HepG2 (cell line): ENCODE results near the gene AMER3.

Experiments
- GABPA ChIP-seq, 2 experiments: IDR thresholded peaks; 2 replicates each; pipeline ENCODE4 v1.6.1; 2011 to 2016; ENCODE audit warnings: low read depth in 2 of 2, low read length in 1 of 2, missing biosample characterization in 1 of 2, missing genetic modification characterization in 1 of 2
- HNF4G ChIP-seq, 2 experiments: sonication (generic) in 1 of 2; formaldehyde crosslinking in 1 of 2; IDR thresholded peaks; 2 replicates each; pipeline versions ENCODE4 v1.4.0 to v1.6.1; 2011 to 2020; ENCODE audit warnings: borderline replicate concordance in 2 of 2, low read depth in 2 of 2, mild to moderate bottlenecking in 2 of 2, low read length in 1 of 2, missing genetic modification reagents in 1 of 2, moderate library complexity in 1 of 2
- SCMH1 ChIP-seq: sonication (generic); formaldehyde crosslinking; IDR thresholded peaks from 2 replicates; pipeline ENCODE4 v1.9.0; 2021; ENCODE audit warnings: missing genetic modification reagents, mild to moderate bottlenecking, borderline replicate concordance
- ZFP1 ChIP-seq: IDR thresholded peaks from 2 replicates; pipeline ENCODE4 v1.6.1; 2016
- ZNF660 ChIP-seq: sonication (generic); formaldehyde crosslinking; IDR thresholded peaks from 2 replicates; pipeline ENCODE4 v1.5.1; 2020; ENCODE audit warnings: mild to moderate bottlenecking, low read depth, missing genetic modification reagents, borderline replicate concordance

DNA sequence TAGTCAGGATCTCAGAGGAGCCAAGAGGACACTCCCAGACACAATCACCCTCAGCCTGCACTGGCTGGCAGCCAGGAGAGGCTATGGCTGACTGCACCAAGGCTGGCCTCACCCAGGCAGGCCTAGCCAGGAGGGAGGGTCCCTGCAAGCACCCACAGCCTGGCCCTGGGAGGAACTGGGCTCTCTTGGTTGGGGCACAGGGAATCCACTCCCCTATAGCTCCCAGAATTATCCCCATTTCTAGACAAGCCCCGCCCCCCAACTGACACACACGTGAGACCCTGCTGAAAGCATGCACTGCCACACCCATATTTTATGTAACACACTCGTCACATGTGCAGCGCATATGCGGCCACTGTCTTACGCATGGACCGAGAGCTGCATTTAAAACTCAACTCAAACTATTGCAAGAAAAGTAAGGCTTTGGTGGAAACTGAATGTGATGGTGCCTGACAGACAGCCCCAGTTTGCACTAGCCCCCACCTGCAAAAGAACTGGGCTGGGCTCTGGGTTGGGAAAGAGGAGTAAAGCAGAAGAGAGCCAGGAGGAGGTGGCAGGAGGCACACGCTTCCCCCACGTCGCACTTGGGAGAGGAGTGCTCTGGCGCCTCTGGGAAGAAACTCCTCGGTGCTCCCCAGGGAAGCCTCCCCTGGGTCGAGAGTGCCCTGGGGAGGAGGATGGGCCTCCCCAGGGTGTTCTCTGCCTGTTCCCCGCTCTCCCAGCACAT is 52.5 kb downstream of the AMER3 start:
- TF ChIP-seq HNF4G (IDR thresholded peaks at IDR 0.05; ENCODE audit: borderline replicate concordance, low read depth, low read length), result no peak
- TF ChIP-seq HNF4G (CRISPR knock-in tag; IDR thresholded peaks at IDR 0.05; ENCODE audit: borderline replicate concordance, low read depth), result no peak
- TF ChIP-seq SCMH1 (CRISPR knock-in tag), result no peak
- TF ChIP-seq ZFP1, result no peak
- TF ChIP-seq GABPA (IDR thresholded peaks at IDR 0.05; ENCODE audit: low read depth, low read length), result no peak
- no peak for TF ChIP-seq GABPA (CRISPR knock-in tag; IDR thresholded peaks at IDR 0.05; ENCODE audit: low read depth)
- TF ChIP-seq ZNF660 (CRISPR knock-in tag), result no peak
